Stomach (tissue), 9 donors: ENCODE measurements around the gene CFAP68. TPM values are rescaled to one million over a fixed set of nuclear protein-coding genes. Genes with fewer than 3 reads are reported as not detected.

Experiments
- DNase-seq, 2 donors: peaks; one replicate each; pipeline versions ENCODE4 v3.0.0 to v3.0.0-alpha.2; 2013 to 2019
- H3K27ac ChIP-seq, 5 donors: fragments of 200-600 bp in 4 of 5; sonication (generic) in 4 of 5; one replicate each; pipeline ENCODE4 v1.5.1; 2013 to 2019; ENCODE audit warnings: mild to moderate bottlenecking in 1 of 5, moderate library complexity in 1 of 5
- H3K27me3 ChIP-seq, 3 donors: fragments of 200-600 bp; sonication (generic); one replicate each; pipeline ENCODE4 v1.5.1; 2017 to 2019; ENCODE audit warnings: mixed run types in 1 of 3
- H3K36me3 ChIP-seq, 4 donors: fragments of 200-600 bp; sonication (generic); 1 replicate in 3 of 4; 2 replicates in 1 of 4; pipeline ENCODE4 v1.5.1; 2016 to 2019
- H3K4me1 ChIP-seq, 4 donors: fragments of 200-600 bp; sonication (generic); one replicate each; pipeline ENCODE4 v1.5.1; 2016 to 2019
- H3K4me3 ChIP-seq, 4 donors: fragments of 200-600 bp; sonication (generic) in 3 of 4; one replicate each; pipeline ENCODE4 v1.5.1; 2016 to 2019; ENCODE audit warnings: mild to moderate bottlenecking in 1 of 4
- H3K9me3 ChIP-seq, 4 donors: fragments of 200-600 bp; sonication (generic); one replicate each; pipeline ENCODE4 v1.5.1; 2016 to 2019
- CTCF ChIP-seq, 7 experiments: fragments of 450-650 bp in 4 of 7; fragments of 200-600 bp in 3 of 7; sonication (generic) in 3 of 7; IDR thresholded peaks; one replicate each; pipeline ENCODE4 v1.5.1; 2016 to 2019; ENCODE audit warnings: antibody characterized with exemption in 7 of 7, control low read depth in 2 of 7, mild to moderate bottlenecking in 1 of 7
- EP300 ChIP-seq: sonication (generic); formaldehyde crosslinking; IDR thresholded peaks from one replicate; pipeline ENCODE4 v1.6.1; 2017; ENCODE audit warnings: antibody characterized with exemption
- POLR2A ChIP-seq, 4 donors: fragments of 450-650 bp; IDR thresholded peaks; one replicate each; pipeline ENCODE4 v1.6.1; 2016; ENCODE audit warnings: antibody characterized with exemption in 4 of 4, control low read depth in 2 of 4, mild to moderate bottlenecking in 1 of 4, moderate library complexity in 1 of 4
- POLR2AphosphoS5 ChIP-seq, 3 donors: sonication (generic); formaldehyde crosslinking; IDR thresholded peaks; one replicate each; pipeline ENCODE4 v1.6.1; 2016; ENCODE audit warnings: antibody characterized with exemption in 3 of 3
- WGBS, 5 donors: extraction: QIAGEN DNeasy Blood & Tissue Kit in 3 of 5; methylation state at CpG; one replicate each; pipeline versions ENCODE4 v1.1.5 to v1.1.7; 2013 to 2018; 5-methylcytosine and 5-hydroxymethylcytosine counted together
- intact Hi-C: fragments of 100-400 bp; cut with DNase I; formaldehyde crosslinking; loops from one replicate; pipeline ENCODE4 v1.15.1; 2023; ENCODE audit warnings: low total_unique reads
- polyA plus RNA-seq, 3 donors: library from polyadenylated mRNA; stranded (reverse); fragments of 200-250 nt; gene quantifications; one replicate each; pipeline ENCODE4 v1.2.3, GENCODE V29; 2013
- small RNA-seq, 4 donors: library from RNA; depleted of rRNA; stranded (forward); fragments of <200 nt; gene quantifications; one replicate each; pipeline ENCODE3, GENCODE V24; 2016
- total RNA-seq, 5 donors: library from RNA; depleted of rRNA; stranded (reverse); fragments of >200 nt; gene quantifications; one replicate each; pipeline versions ENCODE4 v1.1.0 to v1.2.3, GENCODE V29; 2014 to 2016
- donor health status: healthy with polysubstance abuse.
- donor health status: Bipolar disorder and iron deficiency.
- donor health status: healthy.

The CFAP68 gene
- total and polyA plus RNA-seq, 8 donors, result 3.9 to 51.9 (median 40.2) TPM; not detected in 1

- peak overlapping the region in 1 of 5 donors; percentile 87 for H3K27ac ChIP-seq
- H3K36me3 ChIP-seq, result no peaks in the 10 kb centered on the region
- intact Hi-C loops, result loop anchor here (5.0 kb wide), 1 partner anchor 48 kb away; no protein-coding TSS in a partner anchor
- no peaks in the 10 kb centered on the region for H3K27me3 ChIP-seq
- no peaks in the 10 kb centered on the region for H3K9me3 ChIP-seq
- no peak for DNase-seq
- 71 to 84% (median 76%) methylated on average over 1 of the region's 1 CpG for WGBS, 5 donors
- TF ChIP-seq CTCF (IDR thresholded peaks at IDR 0.05) (no peak), POLR2AphosphoS5 (IDR thresholded peaks at IDR 0.05) (no peak), POLR2A (IDR thresholded peaks at IDR 0.05) (no peak), EP300 (no peak)
- peaks cover 21 to 52% (median 34%) of the 10 kb centered on the region in 4 donors for H3K4me1 ChIP-seq
- H3K4me3 ChIP-seq, result no peak overlapping the region
Measured at GRCh38 chr11:111933872-111934271, 54.5 kb downstream of the CFAP68 start.

DNA sequence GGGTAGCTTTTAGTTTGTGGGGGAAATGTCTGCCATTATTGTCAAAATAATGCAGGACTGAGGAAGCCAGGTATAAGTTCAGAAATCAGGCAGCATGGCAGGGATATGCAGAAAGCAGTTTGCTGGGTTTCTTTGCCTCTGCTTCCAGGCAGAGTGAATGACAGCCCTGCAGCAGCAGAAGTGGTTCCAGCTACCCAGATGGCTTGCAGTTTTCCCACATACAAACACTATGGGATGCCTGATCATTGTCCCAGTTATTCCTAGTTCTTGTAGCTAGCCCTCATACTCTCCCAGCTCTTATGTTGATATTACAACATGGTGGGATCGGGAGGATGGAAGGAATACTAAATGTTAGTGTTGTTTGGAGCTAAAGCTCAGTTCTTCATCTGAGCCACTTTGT lies 55.0 kb downstream of the CFAP68 start:
- H3K27me3 ChIP-seq, result no peaks in the 10 kb centered on the region
- no peaks in the 10 kb centered on the region for H3K36me3 ChIP-seq
- H3K27ac ChIP-seq, result peak overlapping the region in 1 of 5 donors; percentile 87
- DNase-seq, result no peak
- 89 to 97% (median 92%) methylated on average over 1 of the region's 1 CpG for WGBS, 5 donors
- TF ChIP-seq EP300 (no peak), CTCF (IDR thresholded peaks at IDR 0.05) (no peak), POLR2AphosphoS5 (IDR thresholded peaks at IDR 0.05) (no peak), POLR2A (IDR thresholded peaks at IDR 0.05) (no peak)
- no peak overlapping the region for H3K4me3 ChIP-seq
- peaks cover 21 to 57% (median 36%) of the 10 kb centered on the region in 4 donors for H3K4me1 ChIP-seq
- no peaks in the 10 kb centered on the region for H3K9me3 ChIP-seq
- intact Hi-C loops, result loop anchor here (5.0 kb wide), 1 partner anchor 48 kb away; no protein-coding TSS in a partner anchor

Small RNA genes lying within 50 kb of the gene (small RNA-seq; reads per million reads assigned to genes)
- gene C11orf52 (0 reads per million in 4 donors), gene GNG5P3 (0 reads per million in 4 donors), gene RNA5SP351 (0 reads per million in 4 donors), gene RPL37AP8 (0 to 0.54 (median 0.10) reads per million in 4 donors)

Other genes with a start within 250 kb of the CFAP68 start
- gene PPP2R1B, start 113.2 kb upstream of the CFAP68 start, total RNA-seq, result 10 to 100 TPM in 4 of 5 donors, 1 to 10 TPM in 1; 5.5 to 71.2 (median 41.1) TPM
- 10 to 100 TPM in 2 of 3 donors, 1 to 10 TPM in 1; 9.6 to 15.3 (median 13.3) TPM for gene PPP2R1B, start 113.2 kb upstream of the CFAP68 start, polyA plus RNA-seq
- gene ALG9, start 8.0 kb upstream of the CFAP68 start, total RNA-seq, result 10 to 100 TPM; 19.7 to 53.7 (median 32.4) TPM
- 10 to 100 TPM; 11.9 to 29.2 (median 13.0) TPM for gene ALG9, start 8.0 kb upstream of the CFAP68 start, polyA plus RNA-seq
- gene FDXACB1, start 376 bp upstream of the CFAP68 start, total RNA-seq, result 1 to 10 TPM in 2 of 5 donors, under 1 TPM in 1, not detected in 2; 0.29 to 4.3 (median 2.2) TPM
- gene FDXACB1, start 376 bp upstream of the CFAP68 start, polyA plus RNA-seq, result 1 to 10 TPM in 2 of 3 donors, under 1 TPM in 1; 0.95 to 1.7 (median 1.4) TPM
- 100 to 1,000 TPM in 2 of 5 donors, 10 to 100 TPM in 3; 28.4 to 207 (median 47.3) TPM for gene CRYAB, start 32.2 kb downstream of the CFAP68 start, total RNA-seq
- 100 to 1,000 TPM in 1 of 3 donors, 10 to 100 TPM in 2; 75.6 to 122 (median 85.7) TPM for gene CRYAB, start 32.2 kb downstream of the CFAP68 start, polyA plus RNA-seq
- under 1 TPM in 1 of 5 donors, not detected in 4; 0.37 TPM for gene HSPB2, start 33.2 kb downstream of the CFAP68 start, total RNA-seq
- 1 to 10 TPM; 2.0 to 5.1 (median 4.0) TPM for gene HSPB2, start 33.2 kb downstream of the CFAP68 start, polyA plus RNA-seq
- 10 to 100 TPM in 2 of 5 donors, 1 to 10 TPM in 2, not detected in 1; 3.9 to 18.7 (median 12.5) TPM for gene C11orf52, start 39.4 kb downstream of the CFAP68 start, total RNA-seq
- 10 to 100 TPM; 28.0 to 43.4 (median 35.0) TPM for gene C11orf52, start 39.4 kb downstream of the CFAP68 start, polyA plus RNA-seq
- gene DIXDC1, start 57.8 kb downstream of the CFAP68 start, total RNA-seq, result 100 to 1,000 TPM in 1 of 5 donors, 10 to 100 TPM in 4; 19.1 to 128 (median 60.4) TPM
- gene DIXDC1, start 57.8 kb downstream of the CFAP68 start, polyA plus RNA-seq, result 10 to 100 TPM in 2 of 3 donors, 1 to 10 TPM in 1; 6.2 to 15.6 (median 11.3) TPM
- 10 to 100 TPM in 4 of 5 donors, 1 to 10 TPM in 1; 1.2 to 36.5 (median 13.9) TPM for gene DLAT, start 145.9 kb downstream of the CFAP68 start, total RNA-seq
- gene DLAT, start 145.9 kb downstream of the CFAP68 start, polyA plus RNA-seq, result 10 to 100 TPM; 10.2 to 17.5 (median 14.7) TPM
- 10 to 100 TPM in 1 of 5 donors, 1 to 10 TPM in 1, under 1 TPM in 1, not detected in 2; 0.55 to 12.5 (median 3.3) TPM for gene PIH1D2, start 194.5 kb downstream of the CFAP68 start, total RNA-seq
- 1 to 10 TPM; 1.6 to 4.4 (median 2.9) TPM for gene PIH1D2, start 194.5 kb downstream of the CFAP68 start, polyA plus RNA-seq
- 10 to 100 TPM in 4 of 5 donors, 1 to 10 TPM in 1; 8.7 to 26.1 (median 23.5) TPM for gene NKAPD1, start 194.8 kb downstream of the CFAP68 start, total RNA-seq
- gene NKAPD1, start 194.8 kb downstream of the CFAP68 start, polyA plus RNA-seq, result 10 to 100 TPM; 11.1 to 16.8 (median 14.3) TPM
- gene TIMM8B, start 207.2 kb downstream of the CFAP68 start, total RNA-seq, result 100 to 1,000 TPM in 1 of 5 donors, 10 to 100 TPM in 4; 13.9 to 107 (median 34.8) TPM
- 100 to 1,000 TPM in 2 of 3 donors, 10 to 100 TPM in 1; 95.9 to 126 (median 122) TPM for gene TIMM8B, start 207.2 kb downstream of the CFAP68 start, polyA plus RNA-seq
- 100 to 1,000 TPM in 2 of 5 donors, 10 to 100 TPM in 3; 27.5 to 162 (median 62.5) TPM for gene SDHD, start 207.3 kb downstream of the CFAP68 start, total RNA-seq
- gene SDHD, start 207.3 kb downstream of the CFAP68 start, polyA plus RNA-seq, result 100 to 1,000 TPM; 123 to 168 (median 137) TPM